PC-3 (cell line): ENCODE data around the gene ZCCHC24. TPM values are rescaled to one million over a fixed set of nuclear protein-coding genes. Genes with fewer than 3 reads are reported as not detected.
"Not testable (repeated sequence)": the region's sequence is repeated elsewhere in the genome, so short reads cannot be mapped to it uniquely, and the experiment has no call there.

Experiments used
- ATAC-seq: fragments of 200-7000 bp; cut with Tn5 transposase; 2 replicates; pipeline ENCODE4 v1.9.1; 2020; ENCODE audit warnings: mild to moderate bottlenecking, moderate library complexity
- BruUV-seq: library from RNA; stranded (reverse); fragments of 400-500 nt; replicated peaks from 2 replicates; lab custom pipeline; 2021; lab: Mats Ljungman, UMichigan
- CTCF ChIA-PET: fragments of 300-600 bp; sonication (Branson Sonifier 250); formaldehyde crosslinking; loops from one replicate; lab custom pipeline; 2022; ENCODE audit warnings: antibody characterized with exemption; lab: Charles Lee
- POLR2A ChIA-PET: fragments of 300-600 bp; sonication (Branson Sonifier 250); formaldehyde crosslinking; loops from one replicate; lab custom pipeline; 2022; ENCODE audit warnings: antibody characterized with exemption; ENCODE audit not compliant: unreplicated experiment; lab: Charles Lee
- DNase-seq: peaks from one replicate; pipeline ENCODE4 v3.0.0-alpha.2; 2015
- H2AFZ ChIP-seq: fragments of 300-600 bp; sonication (generic); 2 replicates; pipeline ENCODE4 v1.6.0; 2016; ENCODE audit warnings: antibody characterized with exemption, low read length
- H3F3A ChIP-seq: fragments of 300-600 bp; sonication (generic); one replicate; pipeline ENCODE4 v1.6.0; 2017; ENCODE audit warnings: antibody characterized with exemption, low read length, control low read depth, mild to moderate bottlenecking; ENCODE audit not compliant: unreplicated experiment
- H3K27ac ChIP-seq: fragments of 300-600 bp; sonication (generic); 2 replicates; pipeline ENCODE4 v1.5.1; 2016; ENCODE audit warnings: mild to moderate bottlenecking, low read length
- H3K27me3 ChIP-seq: fragments of 300-600 bp; sonication (generic); 2 replicates; pipeline ENCODE4 v1.6.1; 2016; ENCODE audit warnings: low read length, mixed read lengths
- H3K36me3 ChIP-seq: fragments of 300-600 bp; sonication (generic); 2 replicates; pipeline ENCODE4 v1.6.1; 2016; ENCODE audit warnings: low read depth, mixed run types, low read length, mixed read lengths
- H3K4me1 ChIP-seq: fragments of 300-600 bp; sonication (generic); 2 replicates; pipeline ENCODE4 v1.5.1; 2016; ENCODE audit warnings: low read length; ENCODE audit not compliant: insufficient read depth
- H3K4me2 ChIP-seq: fragments of 300-600 bp; sonication (generic); 2 replicates; pipeline ENCODE4 v1.6.0; 2016; ENCODE audit warnings: low read length
- H3K4me3 ChIP-seq: fragments of 300-600 bp; sonication (generic); 2 replicates; pipeline ENCODE4 v1.5.1; 2016; ENCODE audit warnings: mild to moderate bottlenecking, low read length, mixed read lengths
- H3K79me2 ChIP-seq: fragments of 300-600 bp; sonication (generic); 2 replicates; pipeline ENCODE4 v1.6.1; 2017; ENCODE audit warnings: low read length, mixed read lengths
- H3K9ac ChIP-seq: fragments of 300-600 bp; sonication (generic); 2 replicates; pipeline ENCODE4 v1.6.0; 2016; ENCODE audit warnings: mild to moderate bottlenecking, low read length
- H3K9me2 ChIP-seq: fragments of 300-600 bp; sonication (generic); replicated peaks from 2 replicates; pipeline ENCODE4 v1.6.1; 2016; ENCODE audit warnings: mixed run types, low read length, mixed read lengths
- H3K9me3 ChIP-seq: fragments of 300-600 bp; sonication (generic); 2 replicates; pipeline ENCODE4 v1.6.1; 2016; ENCODE audit warnings: low read length, mixed read lengths
- H4K20me1 ChIP-seq: fragments of 300-600 bp; sonication (generic); 2 replicates; pipeline ENCODE4 v1.6.1; 2016; ENCODE audit warnings: low read length, mixed read lengths
- EZH2 ChIP-seq: fragments of 300-600 bp; sonication (generic); IDR thresholded peaks from one replicate; pipeline ENCODE4 v1.6.1; 2017; ENCODE audit warnings: antibody characterized with exemption, mild to moderate bottlenecking, low read length; ENCODE audit not compliant: unreplicated experiment
- EZH2phosphoT487 ChIP-seq: fragments of 300-600 bp; sonication (generic); IDR thresholded peaks from 2 replicates; pipeline ENCODE4 v1.6.1; 2018; ENCODE audit warnings: mild to moderate bottlenecking, antibody characterized with exemption, low read length, borderline replicate concordance
- intact Hi-C: fragments of 100-400 bp; cut with micrococcal nuclease; formaldehyde crosslinking; loops from 2 replicates; pipeline ENCODE4 v1.9.0; 2023
- total RNA-seq: library from RNA; depleted of rRNA; stranded (reverse); fragments of >200 nt; gene quantifications from 2 replicates; pipeline ENCODE4 v1.2.3, GENCODE V29; 2014
- TF ChIP-seq, protein P1 (sequence below): fragments of 300-600 bp; sonication (generic); conservative IDR thresholded peaks from 2 replicates; pipeline ENCODE4 v1.5.1; 2017; ENCODE audit warnings: antibody characterized with exemption, low read depth, mild to moderate bottlenecking, low read length

ZCCHC24 gene
- total RNA-seq, 1 experiment from 2014 or later: 32.9 TPM

DNA sequence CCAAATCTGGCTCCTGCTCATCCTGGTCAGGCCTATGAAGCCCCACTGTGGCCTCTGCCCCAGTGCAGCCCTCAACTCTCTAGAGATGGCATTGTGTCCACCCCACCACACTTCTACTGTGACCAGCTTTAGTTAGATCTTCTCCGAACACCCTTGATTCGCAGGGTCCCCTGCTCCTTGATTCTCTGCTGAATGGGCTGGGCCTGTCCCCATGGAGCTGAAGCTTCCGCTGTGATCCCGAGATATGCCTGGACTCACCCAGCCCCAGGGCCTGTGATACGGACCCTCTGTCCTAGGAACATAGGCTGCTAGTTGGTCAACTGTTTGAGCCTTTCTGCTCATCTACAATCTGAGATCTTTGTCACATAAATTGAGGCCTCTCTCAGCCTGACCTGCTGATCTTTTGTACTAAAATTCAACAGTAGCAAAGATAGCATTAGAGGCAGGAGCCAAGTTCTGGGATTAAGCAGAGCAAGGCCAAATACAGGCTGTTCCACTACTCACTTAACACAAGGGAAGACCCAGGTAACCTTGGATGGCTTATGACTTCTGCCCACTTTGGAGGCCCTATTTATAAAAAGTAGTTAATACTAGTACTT, 104.7 kb downstream of the ZCCHC24 start:
- Histone ChIP-seq H3K9ac (no peak overlapping the region), H3K4me1 (no peaks in the 10 kb centered on the region; the same call in 1 of the 2 replicates), H2AFZ (no peak overlapping the region), H3K36me3 (no peaks in the 10 kb centered on the region), H4K20me1 (no peaks in the 10 kb centered on the region), H3K27me3 (no peaks in the 10 kb centered on the region), H3K9me2 (no peaks in the 10 kb centered on the region), H3F3A (no peaks in the 10 kb centered on the region), H3K27ac (no peak overlapping the region), H3K79me2 (no peaks in the 10 kb centered on the region), H3K4me2 (no peak overlapping the region), H3K4me3 (no peak overlapping the region), H3K9me3 (no peaks in the 10 kb centered on the region)
- BruUV-seq: no TSS peak
- ATAC-seq (no peak), DNase-seq (no peak)
- intact Hi-C loops: no loop called here
- POLR2A ChIA-PET: interaction anchor here (0.6 to 1.3 kb wide), 2 partner anchors 9 to 676 kb away, joined by 3 to 5 read pairs; no protein-coding TSS in a partner anchor
- CTCF ChIA-PET: no interaction called here
- TF ChIP-seq EZH2 (no peak), EZH2phosphoT487 (no peak)
- TF ChIP-seq, protein P1, sequence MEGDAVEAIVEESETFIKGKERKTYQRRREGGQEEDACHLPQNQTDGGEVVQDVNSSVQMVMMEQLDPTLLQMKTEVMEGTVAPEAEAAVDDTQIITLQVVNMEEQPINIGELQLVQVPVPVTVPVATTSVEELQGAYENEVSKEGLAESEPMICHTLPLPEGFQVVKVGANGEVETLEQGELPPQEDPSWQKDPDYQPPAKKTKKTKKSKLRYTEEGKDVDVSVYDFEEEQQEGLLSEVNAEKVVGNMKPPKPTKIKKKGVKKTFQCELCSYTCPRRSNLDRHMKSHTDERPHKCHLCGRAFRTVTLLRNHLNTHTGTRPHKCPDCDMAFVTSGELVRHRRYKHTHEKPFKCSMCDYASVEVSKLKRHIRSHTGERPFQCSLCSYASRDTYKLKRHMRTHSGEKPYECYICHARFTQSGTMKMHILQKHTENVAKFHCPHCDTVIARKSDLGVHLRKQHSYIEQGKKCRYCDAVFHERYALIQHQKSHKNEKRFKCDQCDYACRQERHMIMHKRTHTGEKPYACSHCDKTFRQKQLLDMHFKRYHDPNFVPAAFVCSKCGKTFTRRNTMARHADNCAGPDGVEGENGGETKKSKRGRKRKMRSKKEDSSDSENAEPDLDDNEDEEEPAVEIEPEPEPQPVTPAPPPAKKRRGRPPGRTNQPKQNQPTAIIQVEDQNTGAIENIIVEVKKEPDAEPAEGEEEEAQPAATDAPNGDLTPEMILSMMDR: no peak

DNA sequence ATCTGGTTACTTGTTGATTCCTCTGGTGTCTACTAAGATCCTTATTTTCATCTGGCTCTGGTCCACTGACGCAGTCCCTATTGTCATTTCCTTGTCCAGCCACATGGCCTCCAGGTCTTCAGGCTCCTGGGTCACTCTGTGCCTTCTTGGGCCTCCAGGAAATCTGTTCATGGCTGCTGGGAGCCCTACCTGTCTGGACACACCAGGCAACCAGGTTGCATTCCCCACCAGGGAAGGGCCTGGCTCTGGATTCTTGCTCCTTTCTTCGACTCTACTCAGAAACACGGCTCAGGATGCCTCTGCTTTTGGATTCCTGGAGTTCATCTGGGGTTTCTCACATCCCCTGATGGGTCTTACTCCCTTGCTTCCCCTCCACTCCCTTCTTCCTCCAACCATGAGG, 106.2 kb downstream of the ZCCHC24 start:
- Histone ChIP-seq H4K20me1 (no peaks in the 10 kb centered on the region), H3K4me3 (no peak overlapping the region), H3K79me2 (no peaks in the 10 kb centered on the region), H3K9me3 (no peaks in the 10 kb centered on the region), H3K4me1 (peaks cover 4% of the 10 kb centered on the region), H3K27ac (no peak overlapping the region), H2AFZ (no peak overlapping the region), H3K36me3 (no peaks in the 10 kb centered on the region), H3F3A (no peaks in the 10 kb centered on the region), H3K9ac (no peak overlapping the region), H3K27me3 (no peaks in the 10 kb centered on the region), H3K4me2 (no peak overlapping the region), H3K9me2 (no peaks in the 10 kb centered on the region)
- ChIA-PET CTCF (no interaction called here), POLR2A (no interaction called here)
- no peak for ATAC-seq
- intact Hi-C loops: no loop called here
- no peak for DNase-seq
- TF ChIP-seq EZH2phosphoT487 (no peak), EZH2 (no peak)
- TF ChIP-seq, protein P1: no peak
- no TSS peak for BruUV-seq

DNA sequence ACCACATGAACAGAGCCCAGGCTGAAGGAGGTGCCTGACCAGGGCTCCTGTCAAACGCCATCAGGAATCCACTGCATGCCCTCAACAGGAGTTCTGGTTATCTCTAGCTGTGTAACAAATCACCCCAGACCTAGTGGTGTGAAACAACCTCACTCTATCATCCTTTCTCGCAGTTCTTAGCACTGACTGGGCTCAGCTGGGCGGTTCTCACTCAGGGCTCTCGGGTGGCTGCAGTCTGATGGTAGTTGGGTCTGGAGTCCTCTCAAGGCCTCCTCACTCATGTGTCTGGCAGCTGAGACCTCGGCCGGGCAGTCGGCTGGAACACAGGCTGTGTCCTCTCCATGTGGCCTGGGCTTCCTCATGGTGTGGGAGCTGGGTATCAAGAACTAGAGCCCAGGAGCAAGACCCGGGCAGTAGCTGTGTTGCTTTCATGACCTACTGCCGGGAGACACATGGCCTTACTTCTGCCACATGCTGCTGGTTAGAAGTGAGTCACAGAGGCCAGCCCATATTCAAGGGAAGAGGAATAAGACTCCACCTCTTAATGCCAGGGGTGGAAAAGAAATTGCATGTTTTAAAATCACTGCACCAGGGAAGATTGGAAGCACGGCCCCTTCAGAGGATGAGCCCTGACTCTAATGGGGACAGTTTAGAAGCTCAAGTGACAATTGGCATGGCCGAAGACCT, 107.5 kb downstream of the ZCCHC24 start:
- H3K9ac ChIP-seq, H3K27me3 ChIP-seq, H3K9me2 ChIP-seq, CTCF ChIA-PET, BruUV-seq, H4K20me1 ChIP-seq, DNase-seq, H3K27ac ChIP-seq, intact Hi-C loops, H2AFZ ChIP-seq, H3K9me3 ChIP-seq, POLR2A ChIA-PET, H3K4me2 ChIP-seq, ATAC-seq, H3K79me2 ChIP-seq, H3K36me3 ChIP-seq, H3K4me3 ChIP-seq, H3F3A ChIP-seq: not testable (repeated sequence)
- H3K4me1 ChIP-seq: peaks cover 18% of the 10 kb centered on the region
